Endothelial cell of umbilical vein (primary cell): ENCODE measurements around the gene FHOD3.

Experiments used
- CTCF ChIP-seq, 2 donors: IDR thresholded peaks; 1 replicate in 1 of 2; 2 replicates in 1 of 2; pipeline ENCODE4 v1.5.1; 2011; ENCODE audit warnings: low read length in 2 of 2, mild to moderate bottlenecking in 2 of 2, moderate library complexity in 2 of 2, control low read depth in 1 of 2, inconsistent platforms in 1 of 2, low read depth in 1 of 2; ENCODE audit not compliant: insufficient read depth in 1 of 2; ENCODE audit errors: extremely low read depth in 1 of 2
- GATA2 ChIP-seq: IDR thresholded peaks from 2 replicates; pipeline ENCODE4 v1.7.0; 2011; ENCODE audit warnings: low read depth, mild to moderate bottlenecking, moderate library complexity, mixed read lengths, low read length; ENCODE audit not compliant: insufficient read length, insufficient read depth
- MAX ChIP-seq: IDR thresholded peaks from 2 replicates; pipeline ENCODE4 v1.6.1; 2011; ENCODE audit not compliant: insufficient read depth, insufficient read length
- POLR2A ChIP-seq: IDR thresholded peaks from 2 replicates; pipeline ENCODE4 v1.6.1; 2012; ENCODE audit warnings: low read depth, mild to moderate bottlenecking, control low read depth, low read length
- POLR2AphosphoS5 ChIP-seq: IDR thresholded peaks from 2 replicates; pipeline ENCODE4 v1.6.1; 2012; ENCODE audit warnings: low read depth, mild to moderate bottlenecking, control low read depth, low read length, moderate library complexity; ENCODE audit not compliant: insufficient read depth

GRCh38 chr18:36597636-36598035 lies 300.1 kb downstream of the FHOD3 start:
- TF ChIP-seq CTCF (IDR thresholded peaks at IDR 0.05; ENCODE audit: extremely low read depth in 1 of 2, insufficient read depth in 1 of 2, low read depth in 1 of 2, low read length in 2 of 2): no peak
- TF ChIP-seq MAX: no peak
- TF ChIP-seq POLR2A: no peak
- no peak for TF ChIP-seq POLR2AphosphoS5
- TF ChIP-seq GATA2: no peak
